K562 (cell line): ENCODE data around the gene ZFP92. TPM values are rescaled to one million over a fixed set of nuclear protein-coding genes. Genes with fewer than 3 reads are reported as not detected.

ENCODE experiments used
- ATAC-seq: fragments of 200-7000 bp; cut with Tn5 transposase; 3 replicates; pipeline ENCODE4 v1.9.1; 2020; ENCODE audit warnings: moderate library complexity
- BruUV-seq: library from RNA; stranded (reverse); fragments of 400-500 nt; replicated peaks from 2 replicates; lab custom pipeline; 2021; lab: Mats Ljungman, UMichigan
- CTCF ChIA-PET: fragments of 300-600 bp; formaldehyde crosslinking; extraction: SDS; loops from one replicate; lab custom pipeline; 2021; ENCODE audit warnings: low intra/inter-chr PET ratio; lab: Yijun Ruan, JAX
- POLR2A ChIA-PET: fragments of 300-600, 350-650 bp; sonication (Branson Sonifier 250); formaldehyde crosslinking; extraction: SDS; loops from one replicate; lab custom pipeline; 2021; ENCODE audit warnings: antibody characterized with exemption, inconsistent platforms; lab: Yijun Ruan, JAX
- DNase-seq, 4 experiments: peaks; one replicate each; pipeline versions ENCODE4 v3.0.0 to v3.0.0-alpha.2; 2011 to 2018; ENCODE audit warnings: low spot score in 3 of 4, mixed read lengths in 3 of 4; ENCODE audit errors: extremely low read depth in 1 of 4
- FAIRE-seq: peaks from 2 replicates; lab custom pipeline; 2011; peaks lifted over from hg19 to GRCh38; lab: Jason Lieb, UNC
- H2AFZ ChIP-seq: 2 replicates; pipeline ENCODE4 v1.6.0; 2011; ENCODE audit warnings: low read depth, low read length, control low read depth, inconsistent platforms
- H3K27ac ChIP-seq: fragments of 200-600 bp; 3 replicates; pipeline ENCODE4 v1.8.0; 2011; ENCODE audit warnings: low read depth, mild to moderate bottlenecking, control low read depth, inconsistent platforms, low read length, moderate library complexity, mixed read lengths; ENCODE audit errors: extremely low read depth
- H3K27me3 ChIP-seq, 2 experiments: fragments of 300-600 bp in 1 of 2; 2 replicates in 1 of 2; 3 replicates in 1 of 2; pipeline versions ENCODE4 v1.6.0 to v1.8.0; 2011; ENCODE audit warnings: inconsistent platforms in 2 of 2, low read length in 2 of 2, mild to moderate bottlenecking in 1 of 2, mixed read lengths in 1 of 2, moderate library complexity in 1 of 2; ENCODE audit not compliant: control insufficient read depth in 2 of 2, insufficient read depth in 2 of 2
- H3K36me3 ChIP-seq: fragments of 300-600 bp; 3 replicates; pipeline ENCODE4 v1.8.0; 2011; ENCODE audit warnings: mild to moderate bottlenecking, low read length, inconsistent platforms; ENCODE audit not compliant: control insufficient read depth, insufficient read depth
- H3K4me1 ChIP-seq, 2 experiments: fragments of 200-600 bp in 1 of 2; replicated peaks in 1 of 2; 2 replicates in 1 of 2; 3 replicates in 1 of 2; pipeline versions ENCODE4 v1.5.1 to v1.8.0; 2011; ENCODE audit warnings: inconsistent platforms in 2 of 2, low read length in 2 of 2, mild to moderate bottlenecking in 1 of 2, mixed read lengths in 1 of 2, moderate library complexity in 1 of 2; ENCODE audit not compliant: control insufficient read depth in 2 of 2, insufficient read depth in 2 of 2
- H3K4me2 ChIP-seq: 2 replicates; pipeline ENCODE4 v1.6.1; 2011; ENCODE audit warnings: low read length, control low read depth, inconsistent platforms, mixed read lengths; ENCODE audit not compliant: insufficient read depth
- H3K4me3 ChIP-seq: fragments of 200-600 bp; sonication (generic), shearing (Covaris generic); 2 replicates; pipeline ENCODE4 v1.5.1; 2016; ENCODE audit warnings: control low read depth, inconsistent platforms
- H3K79me2 ChIP-seq: fragments of 200-600 bp; 3 replicates; pipeline ENCODE4 v1.8.0; 2011; ENCODE audit warnings: low read length, inconsistent platforms; ENCODE audit not compliant: control insufficient read depth, insufficient read depth
- H3K9ac ChIP-seq, 2 experiments: 2 replicates each; pipeline versions ENCODE4 v1.6.0 to v1.6.1; 2011; ENCODE audit warnings: low read depth in 2 of 2, low read length in 2 of 2, control low read depth in 1 of 2, inconsistent platforms in 1 of 2, mild to moderate bottlenecking in 1 of 2, mixed read lengths in 1 of 2; ENCODE audit not compliant: insufficient read depth in 1 of 2
- H3K9me1 ChIP-seq: one replicate; pipeline ENCODE4 v1.6.0; 2011; ENCODE audit warnings: inconsistent platforms, mild to moderate bottlenecking, low read length, moderate library complexity; ENCODE audit not compliant: control insufficient read depth, insufficient read depth
- H3K9me3 ChIP-seq: replicated peaks from 2 replicates; pipeline ENCODE4 v1.5.1; 2011; ENCODE audit warnings: low read depth, low read length, inconsistent platforms; ENCODE audit not compliant: control insufficient read depth, insufficient read depth
- H4K20me1 ChIP-seq: replicated peaks from 2 replicates; pipeline ENCODE4 v1.6.1; 2011; ENCODE audit warnings: low read length, inconsistent platforms, mixed read lengths; ENCODE audit not compliant: control insufficient read depth, insufficient read depth
- CHD7 ChIP-seq: fragments of 200-600 bp; sonication (generic); IDR thresholded peaks from one replicate; pipeline ENCODE4 v1.6.1; 2012; ENCODE audit warnings: mild to moderate bottlenecking, low read depth, low read length, inconsistent platforms
- NR2F6 ChIP-seq: fragments of 450-650 bp; formaldehyde crosslinking; IDR thresholded peaks from 2 replicates; pipeline ENCODE4 v1.4.0; 2020; ENCODE audit warnings: mild to moderate bottlenecking
- RBFOX2 ChIP-seq: fragments of 200-400 bp; formaldehyde crosslinking; IDR thresholded peaks from 2 replicates; pipeline ENCODE4 v1.6.1; 2017; ENCODE audit warnings: low read depth, mild to moderate bottlenecking, low read length, moderate library complexity
- WGBS: fragments of 100-300 bp; shearing (Covaris generic); methylation state at CpG from one replicate; pipeline ENCODE4 v1.1.6; 2016; ENCODE audit warnings: low coverage, mixed read lengths; ENCODE audit not compliant: insufficient coverage; ENCODE audit errors: missing lambda C conversion rate; 5-methylcytosine and 5-hydroxymethylcytosine counted together
- in situ Hi-C: fragments of 300-500 bp; cut with MboI; formaldehyde crosslinking; loops from 4 replicates; pipeline ENCODE4 v1.15.0; 2018; ENCODE audit warnings: inconsistent platforms, mixed read lengths
- intact Hi-C: fragments of 100-400 bp; cut with micrococcal nuclease; formaldehyde crosslinking; loops from 2 replicates; pipeline ENCODE4 v1.14.2; 2022
- polyA plus RNA-seq, 8 experiments: library from polyadenylated mRNA; depleted of rRNA in 4 of 8; stranded (reverse) in 5 of 8; unstranded in 3 of 8; fragments of >200 nt; fragmentation: Nextera tagmentation in 2 of 8; fragmentation: Illumina TruSeq in 1 of 8; extraction: Ambion mirVana in 2 of 8; extraction: Trizol in 1 of 8; gene quantifications; 2 replicates each; pipeline versions ENCODE4 v1.2.1 to v1.2.3, GENCODE V29; 2011 to 2014; ENCODE audit warnings: inconsistent platforms in 1 of 8, missing spikeins in 1 of 8
- total RNA-seq, 7 experiments: library from RNA; depleted of rRNA in 6 of 7; stranded (reverse); fragments of >200 nt in 6 of 7; fragmentation: Illumina TruSeq in 2 of 7; extraction: Trizol in 2 of 7; gene quantifications; 2 replicates each; pipeline versions ENCODE4 v1.2.1 to v1.2.3, GENCODE V29; 2011 to 2021; ENCODE audit warnings: low replicate concordance in 1 of 7

The ZFP92 gene
- total and polyA plus RNA-seq, 9 of the 15 experiments (the other 6 are each of a cell fraction or from before 2014, with no cell fraction given) = 0.32 to 3.3 (median 1.8) TPM

DNA sequence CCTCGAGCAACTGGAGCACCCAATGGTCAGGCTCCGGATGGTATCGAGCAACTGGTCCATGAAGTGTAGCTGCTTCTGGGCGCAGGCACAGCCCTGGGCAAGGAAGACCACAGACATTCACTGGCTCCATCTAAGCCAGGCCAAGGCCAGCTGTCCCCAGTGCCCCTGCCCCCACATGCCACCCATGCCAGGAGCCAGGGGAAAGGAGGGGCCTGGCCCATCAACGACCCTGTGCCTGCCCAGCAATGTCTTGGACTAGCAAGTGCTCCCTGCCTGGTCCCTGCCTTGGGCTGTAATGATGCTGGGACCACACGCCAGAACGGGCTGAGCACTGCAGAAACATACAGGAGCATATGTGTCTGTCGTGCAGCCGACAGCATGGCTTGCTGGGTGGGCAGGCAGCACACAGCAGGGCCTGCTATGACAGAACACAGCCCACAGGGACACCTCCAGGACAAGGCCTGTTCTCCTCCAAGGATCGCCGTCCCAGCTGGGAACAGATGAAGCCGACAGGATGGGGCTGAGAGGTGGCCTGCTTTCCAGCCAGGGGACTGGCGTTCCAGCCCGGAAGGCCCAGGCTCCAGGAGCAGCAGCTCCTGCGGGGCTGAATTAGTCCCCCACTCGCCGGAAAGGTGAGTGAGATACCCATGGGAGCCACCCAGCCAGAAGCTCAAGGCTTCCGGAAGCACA, 46.0 kb downstream of the ZFP92 start:
- Histone ChIP-seq H2AFZ (no peak overlapping the region), H3K9ac (peak overlapping the region in 1 of 2 experiments; percentile 45; a peak in 1 of 4 replicates), H3K36me3 (peaks cover 72% of the 10 kb centered on the region), H3K27ac (no peak overlapping the region), H3K4me3 (no peak overlapping the region), H3K9me3 (no peaks in the 10 kb centered on the region), H3K4me2 (no peak overlapping the region), H3K79me2 (no peaks in the 10 kb centered on the region)
- ATAC-seq = no peak
- WGBS = 84% methylated on average over 8 of the region's 18 CpGs
- intact Hi-C loops (no loop called here), in situ Hi-C loops (no loop called here)
- ChIA-PET CTCF (no interaction called here), POLR2A (interaction anchor here (0.7 kb wide), 2 partner anchors 11 to 14 kb away, joined by 3 to 4 read pairs; no protein-coding TSS in a partner anchor)
- no peak for FAIRE-seq
- TF ChIP-seq NR2F6 (CRISPR knock-in tag) (no peak), RBFOX2 (peak; percentile 25; the same call in 1 of the 2 replicates), CHD7 (no peak)
- TF ChIP-seq, all 486 proteins: peak for 1
- H3K4me1 ChIP-seq = peaks cover 0 to 5% of the 10 kb centered on the region in 2 experiments; a peak in 1 of 5 replicates
- peaks cover 3% of the 10 kb centered on the region for H3K9me1 ChIP-seq
- peaks cover 8% of the 10 kb centered on the region; the same call in 1 of the 2 replicates for H4K20me1 ChIP-seq
- H3K27me3 ChIP-seq = no peaks in the 10 kb centered on the region
- no TSS peak for BruUV-seq
- no peak for DNase-seq
